Mesenchymal stem cell (in vitro differentiated cells and primary cell): ENCODE results near the gene MAP3K15.
"Not testable (repeated sequence)": the region's sequence is repeated elsewhere in the genome, so short reads cannot be mapped to it uniquely, and the experiment has no call there.

Source experiments
- DNase-seq: peaks from one replicate; pipeline ENCODE4 v3.0.0-alpha.2; 2013
- H2AFZ ChIP-seq: one replicate; pipeline ENCODE4 v1.6.1; 2013; ENCODE audit warnings: low read depth, mild to moderate bottlenecking, control low read depth, inconsistent platforms, low read length, moderate library complexity
- H2AK5ac ChIP-seq: 2 replicates; pipeline ENCODE4 v1.6.1; 2013; ENCODE audit warnings: low read length, moderate library complexity, mild to moderate bottlenecking, inconsistent platforms; ENCODE audit not compliant: severe bottlenecking
- H2BK120ac ChIP-seq: one replicate; pipeline ENCODE4 v1.6.1; 2013; ENCODE audit warnings: low read depth, mild to moderate bottlenecking, inconsistent platforms, low read length, moderate library complexity
- H2BK12ac ChIP-seq, 2 experiments: one replicate each; pipeline ENCODE4 v1.6.1; 2013; ENCODE audit warnings: inconsistent platforms in 2 of 2, low read length in 2 of 2, mild to moderate bottlenecking in 2 of 2, moderate library complexity in 2 of 2, control low read depth in 1 of 2
- H2BK15ac ChIP-seq: one replicate; pipeline ENCODE4 v1.6.1; 2013; ENCODE audit warnings: mild to moderate bottlenecking, low read depth, inconsistent platforms; ENCODE audit not compliant: poor library complexity, severe bottlenecking
- H2BK5ac ChIP-seq: 2 replicates; pipeline ENCODE4 v1.6.1; 2013; ENCODE audit warnings: low read depth, mild to moderate bottlenecking, low read length, control low read depth, inconsistent platforms; ENCODE audit not compliant: poor library complexity, severe bottlenecking
- H3K14ac ChIP-seq, 2 experiments: one replicate each; pipeline ENCODE4 v1.6.1; 2013; ENCODE audit warnings: inconsistent platforms in 2 of 2, low read length in 2 of 2, control low read depth in 1 of 2, mild to moderate bottlenecking in 1 of 2, moderate library complexity in 1 of 2
- H3K18ac ChIP-seq, 2 experiments: one replicate each; pipeline ENCODE4 v1.6.1; 2013; ENCODE audit warnings: inconsistent platforms in 2 of 2, low read length in 2 of 2, control low read depth in 1 of 2, low read depth in 1 of 2, mild to moderate bottlenecking in 1 of 2
- H3K23ac ChIP-seq, 2 experiments: one replicate each; pipeline ENCODE4 v1.6.1; 2013; ENCODE audit warnings: inconsistent platforms in 2 of 2, low read length in 2 of 2, mild to moderate bottlenecking in 2 of 2, moderate library complexity in 2 of 2, control low read depth in 1 of 2
- H3K27ac ChIP-seq: 2 replicates; pipeline ENCODE4 v1.5.1; 2013; ENCODE audit warnings: mild to moderate bottlenecking, moderate library complexity, low read length, control low read depth, inconsistent platforms; ENCODE audit not compliant: poor library complexity, severe bottlenecking
- H3K27me3 ChIP-seq, 2 experiments: 2 replicates each; pipeline versions ENCODE4 v1.6.1 to v1.7.0; 2013; ENCODE audit warnings: low read length in 2 of 2, mild to moderate bottlenecking in 2 of 2, moderate library complexity in 2 of 2, control low read depth in 1 of 2, inconsistent platforms in 1 of 2; ENCODE audit not compliant: control insufficient read depth in 1 of 2, insufficient read depth in 1 of 2
- H3K36me3 ChIP-seq, 2 experiments: 2 replicates each; pipeline versions ENCODE4 v1.6.1 to v1.7.0; 2013; ENCODE audit warnings: low read length in 2 of 2, control low read depth in 1 of 2, inconsistent platforms in 1 of 2, low read depth in 1 of 2, mild to moderate bottlenecking in 1 of 2; ENCODE audit not compliant: insufficient read depth in 2 of 2, control insufficient read depth in 1 of 2
- H3K4ac ChIP-seq, 2 experiments: one replicate each; pipeline ENCODE4 v1.6.1; 2013; ENCODE audit warnings: inconsistent platforms in 2 of 2, low read length in 2 of 2, mild to moderate bottlenecking in 2 of 2, moderate library complexity in 2 of 2, control low read depth in 1 of 2, low read depth in 1 of 2
- H3K4me1 ChIP-seq: 2 replicates; pipeline ENCODE4 v1.6.1; 2013; ENCODE audit warnings: low read depth, low read length, control low read depth; ENCODE audit not compliant: control insufficient read depth, insufficient read depth
- H3K4me2 ChIP-seq: 2 replicates; pipeline ENCODE4 v1.6.1; 2013; ENCODE audit warnings: low read length, mild to moderate bottlenecking, inconsistent platforms; ENCODE audit not compliant: poor library complexity, severe bottlenecking
- H3K4me3 ChIP-seq, 2 experiments: 2 replicates each; pipeline versions ENCODE4 v1.5.1 to v1.7.0; 2013; ENCODE audit warnings: low read length in 2 of 2, mild to moderate bottlenecking in 2 of 2, control low read depth in 1 of 2, low read depth in 1 of 2; ENCODE audit not compliant: insufficient read depth in 1 of 2
- H3K79me1 ChIP-seq: replicated peaks from 2 replicates; pipeline ENCODE4 v1.6.1; 2013; ENCODE audit warnings: mild to moderate bottlenecking, control low read depth, low read length, inconsistent platforms; ENCODE audit not compliant: poor library complexity, severe bottlenecking
- H3K9ac ChIP-seq: 2 replicates; pipeline ENCODE4 v1.7.0; 2013; ENCODE audit warnings: mild to moderate bottlenecking, low read length, moderate library complexity
- H3K9me3 ChIP-seq: 2 replicates; pipeline ENCODE4 v1.7.0; 2013; ENCODE audit warnings: mild to moderate bottlenecking, low read length; ENCODE audit not compliant: control insufficient read depth
- H4K8ac ChIP-seq: one replicate; pipeline ENCODE4 v1.6.1; 2013; ENCODE audit warnings: inconsistent platforms, mild to moderate bottlenecking, low read length, moderate library complexity
- H4K91ac ChIP-seq: one replicate; pipeline ENCODE4 v1.6.1; 2013; ENCODE audit warnings: mild to moderate bottlenecking, low read length, inconsistent platforms
- WGBS: methylation state at CpG from one replicate; pipeline ENCODE4 v1.1.7; 2013; ENCODE audit warnings: mixed read lengths; 5-methylcytosine and 5-hydroxymethylcytosine counted together

Gene MAP3K15

GRCh38 chrX:19445772-19446171 is 69.5 kb downstream of the MAP3K15 start:
- not testable (repeated sequence) for H3K18ac ChIP-seq, H3K4me1 ChIP-seq, H3K9ac ChIP-seq, H3K36me3 ChIP-seq, H4K8ac ChIP-seq, H2AFZ ChIP-seq, H3K79me1 ChIP-seq, H2BK120ac ChIP-seq, H2BK5ac ChIP-seq, H3K4me2 ChIP-seq, H3K4ac ChIP-seq, H2AK5ac ChIP-seq, H3K4me3 ChIP-seq, DNase-seq, H3K14ac ChIP-seq, H3K27ac ChIP-seq, H3K23ac ChIP-seq, H4K91ac ChIP-seq, H2BK15ac ChIP-seq, H2BK12ac ChIP-seq, H3K9me3 ChIP-seq
- WGBS = 95% methylated on average over 4 of the region's 10 CpGs
- peaks cover 0 to 16% of the 10 kb centered on the region in 2 experiments for H3K27me3 ChIP-seq

- Histone ChIP-seq H2AFZ (no peak overlapping the region), H3K27ac (no peak overlapping the region), H3K9me3 (no peaks in the 10 kb centered on the region), H3K36me3 (no peaks in the 10 kb centered on the region), H3K14ac (no peak overlapping the region), H2BK5ac (no peak overlapping the region), H3K4me3 (no peak overlapping the region), H4K8ac (no peak overlapping the region), H3K9ac (no peak overlapping the region), H3K18ac (no peak overlapping the region), H3K79me1 (no peaks in the 10 kb centered on the region), H2BK15ac (no peak overlapping the region), H3K4me2 (no peak overlapping the region), H2BK120ac (no peak overlapping the region), H2BK12ac (no peak overlapping the region), H3K23ac (no peak overlapping the region), H4K91ac (no peak overlapping the region), H2AK5ac (no peak overlapping the region), H3K27me3 (peaks cover 0 to 16% of the 10 kb centered on the region in 2 experiments), H3K4me1 (no peaks in the 10 kb centered on the region), H3K4ac (no peak overlapping the region)
- DNase-seq = no peak
- WGBS = 90% methylated on average over 8 of the region's 10 CpGs
These were observed 71.3 kb downstream of the MAP3K15 start for GRCh38 chrX:19443869-19444526.

- H3K23ac ChIP-seq = no peak overlapping the region
- no peak overlapping the region for H2BK120ac ChIP-seq
- H3K4me1 ChIP-seq = no peaks in the 10 kb centered on the region
- H3K79me1 ChIP-seq = no peaks in the 10 kb centered on the region
- H2AK5ac ChIP-seq = no peak overlapping the region
- H3K27me3 ChIP-seq = peaks cover 0 to 12% of the 10 kb centered on the region in 2 experiments
- no peak overlapping the region for H4K8ac ChIP-seq
- H3K9ac ChIP-seq = no peak overlapping the region
- no peak overlapping the region for H3K27ac ChIP-seq
- WGBS = 67% methylated on average over 1 of the region's 3 CpGs
- H3K4me3 ChIP-seq = no peak overlapping the region
- no peak overlapping the region for H4K91ac ChIP-seq
- no peak overlapping the region for H2BK5ac ChIP-seq
- H3K36me3 ChIP-seq = no peaks in the 10 kb centered on the region
- DNase-seq = peak; percentile 26
- no peak overlapping the region for H3K14ac ChIP-seq
- H2AFZ ChIP-seq = no peak overlapping the region
- no peak overlapping the region for H2BK15ac ChIP-seq
- H3K4me2 ChIP-seq = no peak overlapping the region
- no peak overlapping the region for H3K4ac ChIP-seq
- H2BK12ac ChIP-seq = no peak overlapping the region
- no peak overlapping the region for H3K18ac ChIP-seq
- no peaks in the 10 kb centered on the region for H3K9me3 ChIP-seq
These were observed 74.6 kb downstream of the MAP3K15 start for GRCh38 chrX:19440713-19441112.

GRCh38 chrX:19422661-19423060 is 92.6 kb downstream of the MAP3K15 start:
- not testable (repeated sequence) for H2BK5ac ChIP-seq, H2BK15ac ChIP-seq, H3K27ac ChIP-seq, H2AK5ac ChIP-seq, H3K9me3 ChIP-seq, H3K4me3 ChIP-seq, H3K4me1 ChIP-seq, H2BK12ac ChIP-seq, H4K8ac ChIP-seq, H3K27me3 ChIP-seq, H3K79me1 ChIP-seq, DNase-seq, H3K18ac ChIP-seq, H3K23ac ChIP-seq, H4K91ac ChIP-seq, H2BK120ac ChIP-seq, H3K9ac ChIP-seq, H3K4me2 ChIP-seq, H3K36me3 ChIP-seq, H3K4ac ChIP-seq, H3K14ac ChIP-seq, H2AFZ ChIP-seq
- 96% methylated on average over 3 of the region's 4 CpGs for WGBS
